Stimulated activated CD8-positive, alpha-beta memory T cell treated with anti-CD3 and anti-CD28 coated beads, Interleukin-12 subunit alpha, Interleukin-12 subunit beta, amount 100 ng/mL, for 1 hour (primary cell): ENCODE results near the gene SNRNP35.
"Not testable (repeated sequence)": the region's sequence is repeated elsewhere in the genome, so short reads cannot be mapped to it uniquely, and the experiment has no call there.

ENCODE experiments used
- DNase-seq: peaks from one replicate; pipeline ENCODE4 v3.0.0-alpha.2; 2020; ENCODE audit warnings: low read depth

SNRNP35 gene

DNA sequence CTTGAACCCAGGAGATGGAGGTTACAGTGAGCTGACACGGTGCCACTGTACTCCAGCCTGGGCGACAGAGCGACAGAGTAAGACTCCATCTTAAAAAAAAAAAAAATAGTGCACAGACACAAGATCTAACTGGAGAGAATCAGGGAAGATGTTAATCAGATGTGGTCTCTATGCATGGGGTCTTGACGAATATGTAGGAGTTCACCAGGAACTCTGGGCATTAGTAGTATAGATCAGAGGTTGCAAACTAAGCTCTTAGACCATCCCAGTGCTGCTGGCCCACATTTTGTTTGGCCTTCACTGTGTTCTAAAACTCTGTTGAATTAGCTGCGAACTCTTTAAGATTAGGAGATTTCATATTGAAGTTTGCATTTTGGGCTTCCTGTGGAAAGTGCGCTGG, 31.6 kb downstream of the SNRNP35 start:
- DNase-seq: no peak

DNA sequence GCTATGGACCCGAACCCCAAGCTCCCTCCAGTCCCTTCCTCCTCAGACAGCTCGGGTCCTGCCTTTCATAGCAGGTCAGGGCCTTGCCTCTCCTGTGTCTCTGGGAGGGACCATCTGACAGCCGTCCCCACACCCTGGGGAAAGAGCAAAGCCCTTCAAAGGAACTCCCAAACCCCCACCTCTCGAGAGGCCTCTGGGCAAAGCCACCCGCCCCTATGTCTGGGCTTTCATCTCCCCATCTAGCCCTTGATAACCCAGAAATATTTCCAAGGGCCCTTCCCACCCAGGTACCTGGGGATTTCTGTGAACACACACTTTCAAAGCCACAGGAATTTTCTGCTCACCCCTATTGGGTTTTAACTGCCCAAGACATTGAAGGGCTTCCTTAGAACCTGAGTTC, 32.1 kb downstream of the SNRNP35 start:
- no peak for DNase-seq

DNA sequence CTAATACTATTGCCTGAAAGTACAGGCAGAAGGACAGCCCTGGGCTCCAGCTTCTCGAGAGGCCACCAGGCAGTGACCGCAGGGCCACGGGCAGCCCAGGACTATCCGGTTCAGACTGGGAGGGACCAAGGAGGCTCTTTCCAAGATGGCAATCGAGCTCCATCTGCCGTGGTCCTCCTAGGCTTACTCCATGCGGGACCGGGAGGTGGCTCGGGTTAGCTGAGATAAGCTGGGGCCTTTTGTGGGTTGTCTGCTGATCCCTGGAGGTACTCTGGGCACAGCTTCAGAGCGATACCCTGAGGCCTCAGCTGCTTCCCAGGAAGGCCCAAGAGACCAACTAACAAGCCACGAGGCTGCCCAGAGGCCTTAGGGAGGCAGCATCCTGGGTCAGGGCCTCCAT, 33.1 kb downstream of the SNRNP35 start:
- DNase-seq: no peak

DNA sequence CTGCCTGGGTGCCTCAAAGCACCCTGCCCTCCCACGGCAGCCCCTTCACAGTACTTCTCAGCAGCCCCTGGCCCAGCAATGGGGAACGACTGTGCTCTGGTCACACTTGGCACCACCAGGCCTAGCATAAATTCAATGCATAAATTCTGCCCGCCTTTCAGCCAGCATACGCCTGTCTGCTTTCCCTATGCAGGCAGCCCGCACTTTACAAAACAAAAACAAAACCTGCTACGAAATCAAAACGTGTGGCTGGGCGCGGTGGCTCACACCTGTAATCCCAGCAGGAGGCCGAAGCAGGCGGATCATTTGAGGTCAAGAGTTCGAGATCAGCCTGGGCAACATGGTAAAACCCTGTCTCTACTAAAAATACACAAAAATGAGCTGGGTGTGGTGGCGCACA, 33.5 kb downstream of the SNRNP35 start:
- DNase-seq: no peak

DNA sequence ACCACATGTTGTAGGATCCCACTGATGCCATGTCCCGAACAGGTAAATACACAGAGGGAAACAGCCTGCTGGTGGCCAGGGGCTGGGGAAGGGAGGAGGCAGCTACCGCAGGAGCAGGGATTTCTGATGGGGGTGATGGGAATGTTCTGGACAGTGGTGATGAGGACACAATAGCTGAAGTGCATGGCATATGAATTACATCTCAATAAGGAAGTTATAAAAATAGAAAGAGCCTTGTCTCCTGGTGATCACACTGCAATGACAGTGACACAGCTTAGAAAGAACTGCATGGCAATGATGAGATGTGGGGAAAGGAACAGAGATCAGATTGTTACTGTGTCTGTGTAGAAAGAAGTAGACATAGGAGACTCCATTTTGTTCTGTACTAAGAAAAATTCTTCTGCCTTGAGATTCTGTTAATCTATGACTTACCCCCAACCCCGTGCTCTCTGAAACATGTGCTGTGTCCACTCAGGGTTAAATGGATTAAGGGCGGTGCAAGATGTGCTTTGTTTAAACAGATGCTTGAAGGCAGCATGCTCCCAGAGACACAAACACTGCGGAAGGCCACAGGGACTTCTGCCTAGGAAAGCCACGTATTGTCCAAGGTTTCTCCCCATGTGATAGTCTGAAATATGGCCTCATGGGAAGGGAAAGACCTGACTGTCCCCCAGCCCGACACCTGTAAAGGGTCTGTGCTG, 34.5 kb downstream of the SNRNP35 start:
- not testable (repeated sequence) for DNase-seq

DNA sequence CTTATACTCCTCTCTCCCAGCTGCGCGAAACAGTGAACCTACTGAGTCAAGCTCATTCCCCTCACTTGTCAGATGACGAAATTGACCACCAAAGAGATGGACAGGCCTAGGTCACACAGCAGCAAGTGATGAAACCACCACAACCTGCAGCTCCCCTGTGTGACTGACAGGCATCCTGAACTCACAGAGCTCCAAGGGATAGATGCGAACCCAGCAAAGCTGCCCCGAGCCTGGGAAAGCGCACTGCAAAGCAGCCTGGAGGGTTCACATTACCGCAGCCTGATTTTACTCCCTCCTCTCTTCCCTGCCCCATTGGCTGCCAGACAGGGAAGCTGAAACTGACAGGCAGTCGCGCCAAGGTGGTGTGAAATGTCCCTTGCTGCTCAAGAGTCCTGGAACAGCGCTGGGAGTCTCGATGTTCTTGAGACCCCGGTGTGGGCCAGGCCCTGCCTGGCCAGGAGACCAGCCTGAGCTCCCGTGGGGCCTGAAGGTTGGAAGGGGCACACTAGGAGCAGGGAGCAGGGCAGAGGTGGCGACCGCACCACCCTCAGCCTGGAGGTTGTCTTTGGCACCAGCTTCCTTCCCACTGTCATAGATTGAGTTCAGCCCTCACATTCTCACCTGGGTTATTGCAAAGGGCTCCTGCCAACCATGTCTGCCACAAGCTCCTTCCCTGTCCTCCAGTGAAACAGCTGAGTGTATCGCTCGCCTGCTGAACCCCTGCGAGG, 36.3 kb downstream of the SNRNP35 start:
- DNase-seq: no peak

DNA sequence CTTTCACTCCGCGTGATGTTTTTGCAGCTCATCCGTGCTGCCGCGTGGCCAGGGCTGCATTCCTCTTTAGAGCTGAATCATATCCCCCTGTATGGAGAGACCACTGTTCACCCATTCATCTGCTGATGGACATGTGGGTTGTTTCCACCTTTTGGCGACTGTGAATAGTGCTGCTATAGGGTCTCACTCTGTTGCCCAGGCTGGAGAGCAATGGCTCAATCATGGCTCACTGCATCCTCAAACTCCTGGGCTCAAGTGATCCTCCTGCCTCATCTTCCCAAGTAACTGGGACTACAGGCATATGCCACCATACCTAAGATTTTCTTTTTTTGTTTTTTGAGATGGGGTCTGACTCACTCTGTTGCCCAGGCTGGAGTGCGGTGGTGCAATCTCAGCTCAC, 39.1 kb downstream of the SNRNP35 start:
- no peak for DNase-seq

DNA sequence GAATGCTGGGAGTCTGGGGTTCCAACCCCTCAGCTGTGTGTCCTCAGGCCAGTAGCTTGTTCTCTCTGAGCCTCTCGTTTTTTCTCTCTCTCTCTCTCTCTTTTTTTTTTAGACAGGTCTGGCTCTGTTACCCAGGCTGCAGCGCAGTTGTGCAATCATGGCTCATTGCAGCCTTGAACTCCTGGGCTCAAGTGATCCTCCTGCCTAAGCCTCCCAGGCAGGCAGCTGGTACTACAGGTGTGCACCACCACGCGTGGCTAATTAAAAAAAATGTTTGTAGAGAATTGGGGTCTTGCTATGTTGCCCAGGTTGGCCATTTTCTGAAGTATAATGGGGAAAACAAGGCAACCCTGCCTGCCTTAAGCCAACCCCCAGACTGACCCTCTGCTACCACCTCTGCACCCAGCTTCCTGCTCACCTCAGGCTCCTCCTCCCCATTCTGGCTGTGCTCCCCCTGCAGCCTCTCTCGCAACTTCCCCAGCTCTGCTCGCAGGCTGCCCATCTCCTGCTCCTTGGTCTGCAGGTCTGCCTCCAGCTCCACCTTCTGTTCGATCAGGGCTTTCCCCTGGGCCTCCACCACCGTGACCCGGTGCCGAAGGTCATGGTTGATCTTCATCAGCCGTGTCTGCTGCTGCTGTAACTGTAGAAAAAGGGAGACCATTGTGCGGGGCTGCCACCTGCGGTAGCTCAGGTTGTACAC, 40.3 kb downstream of the SNRNP35 start:
- DNase-seq: no peak

DNA sequence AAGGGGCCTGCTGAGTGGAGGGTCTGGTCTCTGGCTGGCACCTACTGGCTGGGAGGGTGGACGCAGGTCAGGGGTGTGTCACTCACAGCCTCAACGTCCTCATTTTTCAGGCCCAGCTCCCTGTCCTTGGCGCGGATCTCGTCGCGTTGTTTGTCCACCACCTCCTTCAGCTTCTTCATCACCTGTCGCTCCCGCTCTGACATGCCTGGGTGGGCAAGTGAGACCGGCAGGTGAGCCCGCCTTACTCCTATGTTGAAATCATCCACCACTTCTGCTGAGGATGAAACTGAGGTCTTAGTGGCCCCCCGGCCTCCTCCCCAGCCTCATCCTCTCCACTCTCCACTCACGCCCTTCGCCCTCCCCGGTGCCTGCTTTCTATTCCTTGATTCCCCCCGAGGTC, 41.4 kb downstream of the SNRNP35 start:
- DNase-seq: no peak

DNA sequence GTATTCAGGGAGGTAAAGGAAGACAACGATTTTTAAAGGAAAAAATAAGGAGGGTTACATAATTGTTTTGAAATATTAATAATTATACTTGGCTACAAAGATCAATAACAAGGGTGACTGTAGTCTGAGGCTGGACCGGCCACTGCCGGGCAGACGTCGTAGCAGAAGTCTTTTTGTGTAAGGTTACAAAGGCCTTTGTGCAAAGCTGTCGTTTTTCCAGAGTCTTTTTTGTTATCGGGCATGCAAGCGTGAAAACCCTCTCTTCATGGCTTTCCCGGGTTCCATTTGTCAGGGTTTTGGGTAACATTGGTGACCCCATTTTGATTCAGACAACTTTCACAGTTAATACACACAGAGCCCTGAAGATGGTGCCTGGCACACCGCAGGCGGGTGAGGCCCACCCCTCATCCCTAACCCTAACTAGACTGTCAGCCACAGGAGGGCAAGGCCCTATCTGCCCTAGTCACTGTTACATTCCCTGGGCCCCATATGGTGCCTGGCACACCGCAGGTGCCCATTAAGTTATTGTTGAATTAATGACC, 44.3 kb downstream of the SNRNP35 start:
- no peak for DNase-seq

DNA sequence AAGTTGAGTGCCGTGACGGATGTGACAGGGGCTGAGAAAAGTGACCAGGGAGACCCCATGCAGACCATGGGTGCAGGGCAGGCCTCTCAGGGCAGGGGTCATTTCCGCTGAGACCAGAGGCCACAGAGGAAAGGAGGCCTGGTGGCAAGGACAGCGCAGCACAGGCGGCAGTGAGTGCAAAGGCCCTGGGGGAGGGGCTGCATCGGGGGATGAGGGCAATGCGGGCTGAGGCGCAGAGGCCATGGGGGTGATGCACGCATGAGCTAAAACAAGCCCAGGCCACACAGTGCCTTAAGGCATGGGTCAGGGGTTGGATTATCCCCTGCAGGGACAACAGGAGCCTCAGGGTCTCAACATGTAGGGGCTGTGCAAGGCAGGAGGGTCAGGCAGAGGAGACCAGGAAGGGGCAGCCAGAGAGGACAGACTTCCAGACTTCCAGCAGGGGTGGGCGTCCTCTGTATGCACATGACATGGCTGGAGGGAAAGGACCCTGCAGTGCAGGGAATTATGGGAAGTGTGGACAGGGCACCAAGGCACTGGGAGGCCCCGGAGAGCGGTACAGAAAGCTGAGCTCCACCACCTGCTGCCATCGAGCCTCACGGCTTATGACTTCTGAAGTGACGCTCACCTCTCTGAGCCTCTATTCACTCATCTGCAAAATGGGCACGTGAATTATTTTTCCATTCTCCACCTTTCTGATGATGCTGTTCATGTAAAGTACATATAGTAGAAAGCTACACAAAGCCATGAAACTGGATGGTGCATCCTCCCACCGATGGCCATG, 48.3 kb downstream of the SNRNP35 start:
- DNase-seq: no peak

DNA sequence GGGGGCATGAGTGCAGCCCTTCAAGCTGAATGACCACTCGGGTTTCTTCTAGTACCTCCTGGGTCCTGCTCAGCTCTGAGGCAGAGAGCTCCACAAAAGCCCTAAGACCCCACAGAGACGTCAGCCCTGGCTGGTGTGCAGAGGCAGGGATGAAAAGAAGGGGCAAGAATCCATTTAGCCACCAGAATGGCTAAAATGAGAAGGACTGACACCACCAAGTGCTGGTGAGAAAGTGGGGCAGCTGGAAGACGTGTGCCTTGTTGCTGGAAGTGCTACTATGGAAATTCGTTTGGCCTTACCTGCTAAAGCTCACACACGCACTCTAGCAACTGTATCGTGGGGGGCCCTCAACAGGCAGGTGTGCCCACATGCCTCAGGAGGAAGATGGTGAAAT, 48.9 kb downstream of the SNRNP35 start:
- no peak for DNase-seq

DNA sequence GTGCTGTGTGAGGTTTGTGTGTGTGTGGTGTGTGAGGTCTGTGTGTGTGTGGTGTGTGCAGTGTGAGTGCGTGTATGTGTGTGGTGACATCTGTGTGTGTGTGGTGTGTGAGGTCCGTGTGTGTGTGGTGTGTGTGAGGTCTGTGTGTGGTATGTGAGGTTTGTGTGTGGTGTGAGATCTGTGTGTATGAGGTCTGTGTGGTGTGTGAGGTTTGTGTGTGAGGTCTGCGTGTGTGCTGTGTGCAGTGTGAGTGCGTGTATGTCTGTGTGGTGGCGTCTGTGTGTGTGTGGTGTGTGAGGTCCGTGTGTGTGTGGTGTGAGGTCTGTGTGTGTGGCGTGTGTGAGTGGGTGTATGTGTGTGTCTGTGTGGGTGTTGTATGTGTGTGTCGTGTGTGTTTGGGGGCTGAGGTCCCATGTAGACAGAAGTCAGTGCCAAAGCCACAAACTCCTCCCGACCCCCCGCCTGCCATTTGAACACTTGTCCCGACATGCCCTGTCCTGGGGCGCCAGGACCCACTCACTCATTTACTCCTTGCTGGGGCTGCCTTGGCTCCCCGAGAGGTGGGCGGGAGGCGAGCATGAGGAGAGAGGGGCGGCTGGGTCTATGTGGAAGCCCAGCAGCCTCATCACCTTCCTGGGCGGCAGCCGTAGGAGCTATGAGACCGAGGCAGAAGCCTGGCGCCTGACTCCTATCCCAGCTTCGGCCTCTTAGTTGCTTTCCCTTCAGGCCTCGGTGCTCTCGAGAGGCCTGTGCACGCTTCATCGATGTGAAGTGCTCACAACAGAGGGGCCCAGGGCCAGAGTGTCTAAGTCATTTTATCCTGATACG, 55.1 kb downstream of the SNRNP35 start:
- DNase-seq: no peak

DNA sequence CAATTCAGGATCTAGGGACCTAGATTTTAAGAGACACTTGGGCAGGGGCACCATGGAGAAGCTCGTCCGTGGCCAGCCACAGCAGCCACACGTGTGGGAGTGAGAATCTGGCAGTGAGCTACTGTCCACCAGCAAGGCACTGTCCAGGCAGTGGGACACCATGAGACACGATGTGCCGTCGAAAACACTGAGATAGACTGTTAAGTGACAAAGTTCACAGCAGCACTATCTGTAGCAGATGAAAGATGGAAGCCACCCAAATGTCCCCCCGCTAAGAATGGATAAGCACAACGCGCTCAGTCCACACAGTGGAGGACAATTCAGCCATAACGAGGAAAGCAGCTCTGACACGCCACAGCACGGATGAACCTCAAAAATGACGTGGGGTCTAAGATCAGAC, 55.9 kb downstream of the SNRNP35 start:
- no peak for DNase-seq

DNA sequence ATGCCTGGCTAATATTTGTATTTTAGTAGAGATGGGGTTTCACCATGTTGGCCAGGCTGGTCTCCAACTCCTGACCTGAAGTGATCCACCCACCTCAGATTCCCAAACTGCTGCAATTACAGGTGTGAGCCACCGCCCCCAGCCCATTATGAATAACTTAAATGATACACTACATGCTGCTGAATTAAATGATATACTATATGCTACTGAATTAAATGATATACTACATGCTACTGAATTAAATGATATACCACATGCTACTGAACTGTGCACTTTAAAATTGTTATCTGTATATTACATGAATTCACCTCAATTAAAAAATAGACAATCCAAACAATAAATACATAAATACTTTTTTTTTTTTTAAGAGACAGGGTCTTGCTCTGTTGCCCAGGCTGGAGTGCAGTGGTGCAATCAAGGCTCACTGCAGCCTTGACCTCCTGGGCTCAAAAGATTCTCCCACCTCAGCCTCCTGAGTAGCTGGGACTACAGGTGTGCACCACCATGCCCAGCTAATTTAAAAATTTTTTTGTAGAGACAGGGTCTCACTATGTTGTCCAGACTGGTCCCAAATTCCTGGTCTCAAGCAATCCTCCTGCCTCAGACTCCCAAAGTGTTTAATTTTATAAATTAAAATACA, 56.8 kb downstream of the SNRNP35 start:
- not testable (repeated sequence) for DNase-seq

DNA sequence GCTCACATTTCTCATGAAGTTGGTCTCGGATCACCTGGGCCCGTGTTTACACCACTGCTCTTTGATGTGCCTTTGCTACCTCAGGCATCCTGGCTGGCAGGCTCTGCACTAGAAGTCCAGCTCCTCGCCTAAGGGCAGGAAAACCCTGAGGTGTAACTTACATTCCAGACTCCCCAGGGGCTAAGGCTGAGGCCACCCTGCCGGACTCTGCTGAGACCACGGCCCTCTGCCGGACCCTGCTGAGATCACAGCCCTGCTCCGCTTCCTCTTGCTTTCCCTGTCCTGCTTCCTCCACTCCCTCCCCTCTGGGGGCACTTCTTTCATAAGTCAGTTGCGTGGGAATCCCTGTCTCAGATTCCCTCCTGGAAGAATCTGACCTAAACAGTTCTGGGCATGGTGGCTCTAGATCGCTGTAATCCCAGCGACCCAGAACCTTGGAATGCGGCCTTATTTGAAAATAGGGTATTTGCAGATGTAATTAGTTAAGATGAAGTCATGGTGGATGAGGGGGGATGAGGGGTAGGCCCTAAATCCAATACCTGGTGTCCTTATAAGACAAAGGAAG, 58.4 kb downstream of the SNRNP35 start:
- DNase-seq: no peak
